ENCODE measurements around the gene CEMIP. TPM values are rescaled to one million over a fixed set of nuclear protein-coding genes. Genes with fewer than 3 reads are reported as not detected.

The CEMIP gene
- total RNA-seq, 1 experiment from 2014 or later = 3.5 TPM

DNA sequence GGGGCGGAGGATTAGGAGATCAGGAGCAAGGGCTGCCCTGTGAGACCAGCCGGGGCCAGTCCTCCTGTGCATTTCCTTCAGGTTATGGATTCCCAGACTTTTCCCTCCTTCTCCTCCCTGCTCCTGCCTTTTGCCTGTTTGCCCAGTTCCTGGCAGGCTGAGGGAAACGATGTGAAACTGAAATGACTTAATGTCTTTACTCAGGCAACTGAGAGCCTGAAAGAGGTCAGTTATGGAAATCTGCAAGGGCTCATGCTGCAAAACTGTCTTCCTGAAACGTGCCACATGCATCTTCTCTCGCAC lies 153.3 kb downstream of the CEMIP start:
- Histone ChIP-seq H3K36me3 (ENCODE audit: control insufficient read depth in 1 of 2, insufficient read depth in 2 of 2, low read length in 2 of 2) (no peaks in the 10 kb centered on the region; a peak in 1 of 4 replicates), H3K27me3 (ENCODE audit: insufficient read depth, low read length) (no peaks in the 10 kb centered on the region), H3K4me1 (ENCODE audit: control insufficient read depth in 1 of 2, insufficient read depth in 2 of 2, low read length in 2 of 2) (peaks cover 6 to 18% of the 10 kb centered on the region in 2 experiments), H3K9me3 (ENCODE audit: control insufficient read depth in 1 of 2, insufficient read depth in 1 of 2, low read depth in 1 of 2, low read length in 2 of 2) (no peaks in the 10 kb centered on the region), H2AFZ (ENCODE audit: low read depth, low read length, poor library complexity, severe bottlenecking) (no peak overlapping the region), H4K20me1 (ENCODE audit: insufficient read depth) (no peaks in the 10 kb centered on the region), H3K4me2 (ENCODE audit: low read length) (no peak overlapping the region), H3K27ac (ENCODE audit: low read depth, low read length) (no peak overlapping the region), H3K9ac (ENCODE audit: low read length) (no peak overlapping the region), H3K79me2 (ENCODE audit: insufficient read depth, low read length) (no peaks in the 10 kb centered on the region), H3K9me2 (ENCODE audit: insufficient read depth) (no peaks in the 10 kb centered on the region), H3K4me3 (replicated peaks in 1 of 2; ENCODE audit: low read depth in 1 of 2, low read length in 2 of 2) (no peak overlapping the region)
- POLR2A ChIA-PET = no interaction called here
- ATAC-seq (no peak), DNase-seq (ENCODE audit: low read depth, low spot score) (no peak)
- BruUV-seq (replicated peaks) = no TSS peak
- intact Hi-C loops (cut with micrococcal nuclease) = no loop called here
- CTCF ChIA-PET = no interaction called here
- RAD21 ChIA-PET (ENCODE audit: low non-redundant PET in 1 of 2, low total read pairs in 2 of 2, uncharacterized antibody in 2 of 2, unreplicated experiment in 2 of 2) = no interaction called here
- TF ChIP-seq ZNF274 (IDR thresholded peaks at IDR 0.05; ENCODE audit: low read depth, low read length) (no peak), JUND (IDR thresholded peaks at IDR 0.05) (no peak), CEBPB (IDR thresholded peaks at IDR 0.05; ENCODE audit: low read depth) (no peak), SRF (IDR thresholded peaks at IDR 0.05; ENCODE audit: low read depth) (no peak), FOSL1 (IDR thresholded peaks at IDR 0.05; ENCODE audit: low read depth) (no peak), CTCF (IDR thresholded peaks at IDR 0.05 in 2 of 3, conservative IDR thresholded peaks at IDR 0.05 in 1 of 3; ENCODE audit: borderline replicate concordance in 1 of 3, insufficient read depth in 1 of 3, low read depth in 2 of 3, low read length in 2 of 3) (no peak), ATF3 (IDR thresholded peaks at IDR 0.05) (no peak), EZH2 (IDR thresholded peaks at IDR 0.05) (no peak), ELF1 (IDR thresholded peaks at IDR 0.05; ENCODE audit: borderline replicate concordance, low read depth) (no peak), ZFX (IDR thresholded peaks at IDR 0.05) (no peak), SIN3A (IDR thresholded peaks at IDR 0.05; ENCODE audit: low read depth) (no peak), YY1 (IDR thresholded peaks at IDR 0.05; ENCODE audit: extremely low read depth, insufficient replicate concordance, low read depth, low read length) (no peak), TCF7L2 (IDR thresholded peaks at IDR 0.05; ENCODE audit: borderline replicate concordance, extremely low read depth, insufficient read depth, insufficient read length) (no peak), EGR1 (IDR thresholded peaks at IDR 0.05; ENCODE audit: low read depth) (no peak)
- TF ChIP-seq, protein P1, sequence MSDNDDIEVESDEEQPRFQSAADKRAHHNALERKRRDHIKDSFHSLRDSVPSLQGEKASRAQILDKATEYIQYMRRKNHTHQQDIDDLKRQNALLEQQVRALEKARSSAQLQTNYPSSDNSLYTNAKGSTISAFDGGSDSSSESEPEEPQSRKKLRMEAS (IDR thresholded peaks at IDR 0.05) = no peak
- TF ChIP-seq, protein P2, sequence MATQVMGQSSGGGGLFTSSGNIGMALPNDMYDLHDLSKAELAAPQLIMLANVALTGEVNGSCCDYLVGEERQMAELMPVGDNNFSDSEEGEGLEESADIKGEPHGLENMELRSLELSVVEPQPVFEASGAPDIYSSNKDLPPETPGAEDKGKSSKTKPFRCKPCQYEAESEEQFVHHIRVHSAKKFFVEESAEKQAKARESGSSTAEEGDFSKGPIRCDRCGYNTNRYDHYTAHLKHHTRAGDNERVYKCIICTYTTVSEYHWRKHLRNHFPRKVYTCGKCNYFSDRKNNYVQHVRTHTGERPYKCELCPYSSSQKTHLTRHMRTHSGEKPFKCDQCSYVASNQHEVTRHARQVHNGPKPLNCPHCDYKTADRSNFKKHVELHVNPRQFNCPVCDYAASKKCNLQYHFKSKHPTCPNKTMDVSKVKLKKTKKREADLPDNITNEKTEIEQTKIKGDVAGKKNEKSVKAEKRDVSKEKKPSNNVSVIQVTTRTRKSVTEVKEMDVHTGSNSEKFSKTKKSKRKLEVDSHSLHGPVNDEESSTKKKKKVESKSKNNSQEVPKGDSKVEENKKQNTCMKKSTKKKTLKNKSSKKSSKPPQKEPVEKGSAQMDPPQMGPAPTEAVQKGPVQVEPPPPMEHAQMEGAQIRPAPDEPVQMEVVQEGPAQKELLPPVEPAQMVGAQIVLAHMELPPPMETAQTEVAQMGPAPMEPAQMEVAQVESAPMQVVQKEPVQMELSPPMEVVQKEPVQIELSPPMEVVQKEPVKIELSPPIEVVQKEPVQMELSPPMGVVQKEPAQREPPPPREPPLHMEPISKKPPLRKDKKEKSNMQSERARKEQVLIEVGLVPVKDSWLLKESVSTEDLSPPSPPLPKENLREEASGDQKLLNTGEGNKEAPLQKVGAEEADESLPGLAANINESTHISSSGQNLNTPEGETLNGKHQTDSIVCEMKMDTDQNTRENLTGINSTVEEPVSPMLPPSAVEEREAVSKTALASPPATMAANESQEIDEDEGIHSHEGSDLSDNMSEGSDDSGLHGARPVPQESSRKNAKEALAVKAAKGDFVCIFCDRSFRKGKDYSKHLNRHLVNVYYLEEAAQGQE (IDR thresholded peaks at IDR 0.05; ENCODE audit: low read depth) = no peak

Measured in HCT116 (cell line).